22Rv1 (cell line): ENCODE results near the gene ARHGAP42.

Experiments used
- ZFX ChIP-seq: fragments of 450-650 bp; IDR thresholded peaks from 2 replicates; pipeline ENCODE4 v1.6.1; 2017; ENCODE audit warnings: antibody characterized with exemption, borderline replicate concordance
- TF ChIP-seq, protein P1 (sequence below): fragments of 450-650 bp; IDR thresholded peaks from 2 replicates; pipeline ENCODE4 v1.5.1; 2017; ENCODE audit warnings: mild to moderate bottlenecking

DNA sequence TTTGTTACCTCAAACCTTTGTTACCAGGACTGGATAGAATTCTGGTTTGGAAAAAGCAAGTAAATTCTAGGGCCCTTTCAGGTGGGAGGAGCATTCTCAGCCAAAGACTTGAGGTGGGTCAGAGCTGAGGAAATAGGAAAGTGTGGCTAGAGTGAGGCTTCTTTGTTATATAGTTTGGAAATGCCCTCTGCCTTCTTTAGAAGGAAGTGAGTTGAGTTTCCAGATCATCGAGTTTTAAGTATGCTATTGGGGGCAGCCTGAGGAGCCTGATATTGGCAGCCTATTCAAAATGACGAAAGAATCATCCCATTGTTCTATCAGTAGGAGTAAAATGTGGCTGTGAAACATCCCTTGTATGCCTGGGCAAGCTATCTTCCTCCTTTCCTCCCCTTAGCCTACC, 134.1 kb downstream of the ARHGAP42 start:
- TF ChIP-seq, protein P1, sequence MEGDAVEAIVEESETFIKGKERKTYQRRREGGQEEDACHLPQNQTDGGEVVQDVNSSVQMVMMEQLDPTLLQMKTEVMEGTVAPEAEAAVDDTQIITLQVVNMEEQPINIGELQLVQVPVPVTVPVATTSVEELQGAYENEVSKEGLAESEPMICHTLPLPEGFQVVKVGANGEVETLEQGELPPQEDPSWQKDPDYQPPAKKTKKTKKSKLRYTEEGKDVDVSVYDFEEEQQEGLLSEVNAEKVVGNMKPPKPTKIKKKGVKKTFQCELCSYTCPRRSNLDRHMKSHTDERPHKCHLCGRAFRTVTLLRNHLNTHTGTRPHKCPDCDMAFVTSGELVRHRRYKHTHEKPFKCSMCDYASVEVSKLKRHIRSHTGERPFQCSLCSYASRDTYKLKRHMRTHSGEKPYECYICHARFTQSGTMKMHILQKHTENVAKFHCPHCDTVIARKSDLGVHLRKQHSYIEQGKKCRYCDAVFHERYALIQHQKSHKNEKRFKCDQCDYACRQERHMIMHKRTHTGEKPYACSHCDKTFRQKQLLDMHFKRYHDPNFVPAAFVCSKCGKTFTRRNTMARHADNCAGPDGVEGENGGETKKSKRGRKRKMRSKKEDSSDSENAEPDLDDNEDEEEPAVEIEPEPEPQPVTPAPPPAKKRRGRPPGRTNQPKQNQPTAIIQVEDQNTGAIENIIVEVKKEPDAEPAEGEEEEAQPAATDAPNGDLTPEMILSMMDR = no peak
- TF ChIP-seq ZFX = no peak
